Hematopoietic multipotent progenitor cell treated with erythropoietin and hydrocortisone succinate and interleukin-3 and kit ligand, for 4 days (in vitro differentiated cells): Measurements from ENCODE around the gene ADAMTS17.
"Not testable (repeated sequence)": the region's sequence is repeated elsewhere in the genome, so short reads cannot be mapped to it uniquely, and the experiment has no call there.

Experiments used
- DNase-seq: peaks from one replicate; pipeline ENCODE4 v3.0.0-alpha.2; 2015

ADAMTS17 gene

DNA sequence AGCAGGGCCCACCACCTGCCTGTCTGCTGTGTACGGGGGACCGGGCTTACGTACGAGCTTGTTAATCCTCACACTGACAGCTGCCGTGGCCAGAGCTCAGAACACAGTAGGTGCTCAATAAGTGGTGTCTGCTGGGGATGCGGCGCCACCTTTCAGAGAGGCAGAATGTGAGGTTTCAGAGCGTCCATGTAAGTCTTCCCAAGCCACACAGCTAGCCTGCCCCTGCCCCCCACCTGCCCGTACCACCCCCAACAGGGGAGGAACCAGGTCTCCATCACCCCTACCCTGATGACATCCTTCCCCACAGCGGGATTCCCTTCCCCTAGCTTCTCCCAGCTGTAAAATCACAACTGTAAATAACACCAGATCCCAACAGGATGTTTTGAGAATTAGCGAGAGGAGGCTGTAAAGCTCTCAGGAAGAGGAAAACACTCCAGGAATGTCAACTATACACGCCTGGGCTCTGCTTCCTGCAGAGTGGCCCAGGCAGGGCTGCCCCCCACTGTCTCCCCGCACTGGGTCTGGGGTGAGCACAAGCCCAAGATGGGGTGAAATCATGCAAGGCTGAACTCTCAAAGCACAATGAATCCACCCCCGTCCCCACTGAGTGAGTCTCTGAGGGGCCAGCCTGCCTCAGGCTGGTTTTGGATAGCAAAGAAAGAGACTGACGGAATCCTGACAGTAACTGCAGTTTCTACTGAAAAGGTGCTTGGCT, 358.4 kb downstream of the ADAMTS17 start:
- no peak for DNase-seq

DNA sequence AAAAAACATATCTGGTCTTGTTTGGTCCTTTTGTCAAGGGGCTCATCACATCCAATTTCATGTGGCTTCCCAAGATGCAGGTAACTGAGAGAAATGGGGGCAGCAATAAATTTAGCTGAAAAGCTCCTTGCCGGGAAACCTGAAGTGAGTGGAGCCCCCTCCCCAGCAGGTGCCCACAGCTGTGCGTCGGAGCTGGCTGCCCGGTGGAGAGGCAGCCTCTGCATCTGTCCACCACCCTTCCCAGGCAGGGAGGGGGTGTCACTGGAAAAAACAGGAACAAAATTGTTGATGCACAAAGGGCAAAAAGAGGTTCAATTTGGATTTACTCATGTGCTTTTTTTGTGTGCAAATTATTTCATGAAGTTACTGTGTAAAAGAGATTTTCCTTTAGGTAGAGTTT, 359.1 kb downstream of the ADAMTS17 start:
- no peak for DNase-seq

DNA sequence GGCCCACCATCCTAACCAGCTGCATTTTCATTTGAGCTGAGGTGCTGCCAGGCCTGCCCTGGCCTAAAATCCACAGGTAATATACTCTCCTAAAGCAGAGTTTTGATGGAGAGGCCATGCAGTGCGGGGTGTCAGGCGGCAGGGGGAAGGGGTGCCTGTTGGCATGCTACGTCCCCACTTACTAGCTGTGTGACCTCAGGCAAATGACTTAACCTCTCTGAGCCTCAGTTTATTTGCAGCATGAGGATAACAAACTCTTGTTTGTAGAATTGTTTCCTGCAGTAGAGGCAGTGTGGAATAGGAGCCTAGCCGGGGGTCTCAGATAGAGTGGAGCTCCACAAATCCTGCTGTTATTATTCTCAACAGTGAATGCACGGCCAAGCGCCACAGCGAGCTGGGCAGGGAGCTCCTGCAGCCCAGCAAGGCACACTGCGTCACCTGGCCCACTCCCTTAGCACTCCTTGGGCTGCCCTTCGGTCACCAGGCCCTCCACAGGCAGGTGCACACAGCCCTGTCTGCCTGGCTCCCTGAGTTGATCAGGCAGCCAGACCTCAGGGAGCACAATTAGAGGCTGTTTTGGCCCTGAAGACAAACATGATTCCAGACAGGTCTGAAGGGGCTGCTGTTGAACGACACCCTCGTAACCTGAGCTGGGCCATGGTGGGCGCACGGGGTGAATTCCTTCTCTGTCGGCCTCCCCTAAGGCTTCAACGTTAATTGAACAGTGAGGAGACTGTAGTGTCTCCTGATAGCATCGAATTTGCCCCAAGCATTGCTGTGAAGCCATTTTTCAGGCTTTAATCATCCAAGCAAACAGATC, 359.7 kb downstream of the ADAMTS17 start:
- no peak for DNase-seq

DNA sequence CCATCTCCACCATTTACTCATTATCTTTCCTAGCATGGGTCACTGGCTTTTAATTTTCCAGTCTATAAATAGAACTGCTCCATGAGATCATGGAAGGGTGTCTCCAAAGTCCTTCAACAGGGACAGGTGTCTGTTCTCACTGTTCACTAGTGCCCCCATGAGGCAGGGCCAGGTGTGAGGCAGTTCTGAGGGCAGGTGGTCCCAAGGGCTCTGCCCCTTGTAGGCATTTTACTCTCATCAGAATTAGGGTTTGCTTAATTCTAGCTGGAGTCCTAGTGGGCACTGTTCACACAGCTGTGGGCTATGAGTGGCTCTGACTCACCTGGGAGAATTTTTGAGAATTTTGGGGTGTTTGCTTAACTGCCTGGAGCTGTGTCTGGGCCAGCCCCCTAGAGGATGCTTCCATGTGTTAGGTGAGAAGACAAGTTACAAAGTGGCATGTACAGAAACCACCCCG, 360.6 kb downstream of the ADAMTS17 start:
- no peak for DNase-seq

DNA sequence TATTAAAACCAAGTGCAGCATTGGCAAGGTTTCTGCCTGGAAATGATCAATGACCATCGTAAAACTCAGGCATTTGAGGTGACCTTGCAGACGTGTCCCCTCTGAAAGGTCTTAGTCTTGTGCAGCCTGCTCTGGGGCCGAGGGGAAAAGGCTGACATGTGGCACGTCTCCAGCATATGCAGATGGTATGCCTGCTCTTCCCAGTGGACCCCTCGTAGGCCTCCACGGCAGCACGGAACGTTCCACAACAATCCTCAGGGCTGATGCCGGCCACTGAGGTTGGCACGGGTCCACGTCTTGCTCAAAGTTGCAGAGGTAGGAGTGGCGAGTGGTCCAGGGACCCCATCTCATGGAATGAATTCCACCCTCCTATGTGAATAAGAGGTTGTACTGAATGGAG, 361.0 kb downstream of the ADAMTS17 start:
- no peak for DNase-seq

DNA sequence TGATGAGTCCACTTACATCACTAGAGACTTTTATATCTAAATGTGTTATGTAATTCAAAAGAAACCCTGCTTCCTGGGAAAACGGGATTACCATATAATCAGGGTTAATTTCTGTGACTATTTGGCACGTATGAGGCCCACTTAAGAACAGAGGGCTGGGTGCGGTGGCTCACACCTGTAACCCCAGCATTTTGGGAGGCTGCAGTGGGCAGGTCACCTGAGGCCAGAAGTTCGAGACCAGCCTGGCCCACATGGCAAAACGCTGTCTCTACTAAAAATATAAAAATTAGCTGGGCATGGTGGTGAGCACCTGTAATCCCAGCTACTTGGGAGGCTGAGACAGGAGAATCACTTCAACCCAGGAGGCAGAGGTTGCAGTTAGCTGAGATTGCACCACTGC, 361.9 kb downstream of the ADAMTS17 start:
- DNase-seq: not testable (repeated sequence)

DNA sequence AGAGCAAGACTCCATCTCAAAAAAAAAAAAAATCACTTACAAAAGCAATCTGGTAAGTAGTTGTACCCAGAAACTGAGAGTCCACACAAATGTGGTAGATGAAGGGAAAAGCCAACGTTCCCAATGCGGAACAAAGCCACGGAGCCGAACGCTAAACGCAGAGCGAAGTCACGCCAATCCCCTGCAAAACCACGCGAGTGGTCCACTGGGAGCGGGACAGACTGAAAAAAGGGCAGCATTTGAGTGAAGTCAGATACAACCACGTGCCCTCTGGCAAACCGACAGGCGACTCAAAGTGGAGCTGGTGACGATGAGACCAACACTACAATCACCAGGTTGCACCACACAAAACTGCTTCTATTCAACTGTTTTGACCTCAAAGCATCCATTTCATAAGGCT, 362.4 kb downstream of the ADAMTS17 start:
- no peak for DNase-seq

DNA sequence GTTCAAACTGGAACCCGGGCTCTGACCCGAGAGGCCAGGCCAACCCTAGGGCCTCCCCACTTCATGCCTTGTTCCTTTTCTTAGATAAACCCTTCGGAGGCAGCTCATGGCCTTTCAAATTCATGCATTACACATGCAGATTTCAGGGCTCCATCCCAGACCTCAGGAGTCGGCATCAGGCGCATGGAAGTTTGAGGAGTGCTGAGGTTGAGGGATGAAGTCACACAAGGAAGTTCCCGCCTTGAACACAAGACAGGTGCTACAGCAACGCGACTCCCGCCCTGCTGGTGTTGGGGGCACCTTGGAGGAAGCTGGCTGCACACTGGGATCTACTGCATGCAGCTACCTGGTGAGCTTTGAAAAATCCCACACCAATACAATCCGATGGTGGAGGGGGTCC, 363.3 kb downstream of the ADAMTS17 start:
- DNase-seq: no peak

DNA sequence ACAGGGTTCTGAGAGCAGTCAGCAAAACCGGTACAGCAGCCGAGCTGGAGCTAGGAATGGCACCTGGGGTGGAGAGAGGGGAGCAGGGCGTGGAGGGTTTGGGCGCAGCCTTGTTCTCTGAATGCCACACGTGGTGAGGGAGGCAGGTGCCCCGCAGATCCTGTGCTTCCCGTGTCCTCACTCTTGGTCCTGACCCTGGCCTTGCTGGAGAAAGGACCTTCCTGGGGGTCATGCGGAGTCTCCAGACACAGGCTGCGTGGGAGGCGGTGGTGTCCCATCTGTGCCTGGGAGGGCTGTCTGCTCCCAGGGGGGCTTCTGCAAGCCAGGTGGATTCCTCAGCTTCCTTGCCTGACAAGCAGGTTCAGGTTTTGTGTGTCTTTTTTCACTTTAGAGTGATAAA, 363.8 kb downstream of the ADAMTS17 start:
- DNase-seq: no peak

DNA sequence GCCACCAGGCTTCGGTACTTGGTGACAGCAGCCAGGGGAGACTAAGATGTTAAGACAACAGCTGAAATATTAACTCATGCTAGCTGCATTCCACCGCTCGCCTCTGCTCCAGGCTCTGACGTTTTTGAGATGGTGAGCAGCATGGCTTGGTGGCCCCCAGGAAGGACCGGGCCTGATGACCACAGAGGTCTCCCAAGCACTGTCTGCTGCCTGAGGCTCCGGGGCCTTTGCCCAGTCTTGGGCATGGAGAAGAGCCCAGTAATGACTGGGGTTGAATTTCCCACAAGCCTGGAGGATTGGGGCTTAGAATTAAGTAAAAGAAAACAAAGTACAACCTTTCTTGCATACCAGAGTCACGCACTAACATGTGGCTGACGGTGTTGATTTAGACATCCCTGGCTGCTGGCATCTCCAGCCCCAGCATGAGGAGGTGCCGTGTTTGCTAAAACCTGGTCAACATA, 364.9 kb downstream of the ADAMTS17 start:
- DNase-seq: peak; percentile 26

DNA sequence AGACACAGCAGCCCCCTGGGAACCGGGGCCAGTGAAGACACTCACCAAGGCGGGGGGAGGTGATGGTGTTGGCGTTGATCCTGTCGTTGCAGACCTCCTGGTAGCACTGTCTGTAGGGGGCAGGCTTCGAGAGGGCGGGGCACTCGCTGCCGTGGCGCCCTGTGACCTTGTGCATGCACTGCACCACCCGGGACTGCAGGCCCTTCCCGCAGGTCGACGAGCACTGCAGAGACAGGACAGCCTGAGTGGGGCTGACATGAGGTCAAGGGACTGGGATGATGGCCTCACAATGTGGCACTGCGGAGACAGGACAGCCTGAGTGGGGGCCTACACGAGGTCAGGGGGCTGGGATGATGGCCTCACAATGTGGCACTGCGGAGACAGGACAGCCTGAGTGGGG, 365.8 kb downstream of the ADAMTS17 start:
- DNase-seq: no peak

DNA sequence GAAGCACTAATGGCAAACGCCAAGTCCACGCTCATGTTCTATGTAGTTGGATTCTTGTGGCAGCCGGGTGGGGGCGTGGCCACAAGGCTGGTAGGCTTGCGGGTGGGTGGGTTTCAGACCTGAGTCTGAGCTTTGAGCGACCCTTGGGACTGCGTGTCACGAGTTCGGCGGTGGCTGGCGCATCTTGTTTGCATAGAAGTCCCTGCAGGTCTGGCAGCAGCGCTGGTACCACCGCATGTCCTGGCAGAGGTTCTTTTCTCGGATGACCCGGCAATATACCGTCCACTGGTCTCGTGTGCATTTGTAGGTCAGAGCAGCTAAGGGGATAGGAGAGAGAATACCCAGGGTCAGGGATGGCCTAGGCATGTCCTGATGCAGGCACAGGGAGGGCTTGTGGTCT, 367.5 kb downstream of the ADAMTS17 start:
- no peak for DNase-seq

DNA sequence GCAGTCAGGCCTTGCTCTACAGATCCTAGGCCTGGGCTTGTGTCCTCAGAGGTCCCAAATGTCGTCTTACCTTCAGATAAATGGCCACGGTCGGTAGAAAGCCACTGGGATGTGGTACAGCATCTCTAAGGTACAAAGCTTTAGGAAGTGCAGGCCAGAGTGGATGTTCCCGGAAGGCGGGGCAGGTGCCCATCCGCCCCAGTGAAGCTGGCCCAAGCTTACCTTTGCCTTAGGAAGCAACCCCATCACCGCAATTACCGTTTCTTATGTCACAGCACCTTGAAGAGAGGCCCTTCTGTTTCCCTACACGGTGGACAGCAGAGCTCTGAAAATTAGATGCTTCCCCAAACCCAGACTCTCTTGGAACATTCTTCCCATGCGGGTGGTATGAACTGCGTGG, 368.4 kb downstream of the ADAMTS17 start:
- DNase-seq: no peak

DNA sequence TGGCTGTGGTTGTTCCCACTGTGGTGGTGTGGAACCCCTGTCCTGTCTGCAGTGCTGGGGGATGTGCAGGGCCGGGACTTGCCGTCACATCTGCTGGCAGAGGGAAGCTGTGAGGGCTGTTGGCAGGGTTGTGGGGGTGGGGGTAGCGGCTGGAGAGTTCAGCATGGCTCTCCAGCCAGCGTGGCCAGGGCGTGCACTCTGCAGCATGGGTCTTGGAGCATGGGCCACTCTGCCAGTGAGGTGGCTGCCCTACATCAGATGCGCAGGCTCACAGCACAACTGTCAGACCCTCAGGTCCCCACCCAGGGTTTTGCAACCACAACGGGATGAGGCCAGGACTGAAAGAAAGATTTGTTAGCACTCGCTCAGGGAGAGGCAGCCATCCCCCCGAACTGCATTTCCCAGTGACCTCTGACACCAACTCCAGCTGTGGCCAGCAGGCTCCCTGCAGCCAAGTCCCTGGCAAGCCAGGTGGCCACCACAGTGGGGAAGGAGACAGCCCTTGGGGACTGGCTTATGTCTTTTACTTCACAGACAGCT, 370.8 kb downstream of the ADAMTS17 start:
- no peak for DNase-seq

DNA sequence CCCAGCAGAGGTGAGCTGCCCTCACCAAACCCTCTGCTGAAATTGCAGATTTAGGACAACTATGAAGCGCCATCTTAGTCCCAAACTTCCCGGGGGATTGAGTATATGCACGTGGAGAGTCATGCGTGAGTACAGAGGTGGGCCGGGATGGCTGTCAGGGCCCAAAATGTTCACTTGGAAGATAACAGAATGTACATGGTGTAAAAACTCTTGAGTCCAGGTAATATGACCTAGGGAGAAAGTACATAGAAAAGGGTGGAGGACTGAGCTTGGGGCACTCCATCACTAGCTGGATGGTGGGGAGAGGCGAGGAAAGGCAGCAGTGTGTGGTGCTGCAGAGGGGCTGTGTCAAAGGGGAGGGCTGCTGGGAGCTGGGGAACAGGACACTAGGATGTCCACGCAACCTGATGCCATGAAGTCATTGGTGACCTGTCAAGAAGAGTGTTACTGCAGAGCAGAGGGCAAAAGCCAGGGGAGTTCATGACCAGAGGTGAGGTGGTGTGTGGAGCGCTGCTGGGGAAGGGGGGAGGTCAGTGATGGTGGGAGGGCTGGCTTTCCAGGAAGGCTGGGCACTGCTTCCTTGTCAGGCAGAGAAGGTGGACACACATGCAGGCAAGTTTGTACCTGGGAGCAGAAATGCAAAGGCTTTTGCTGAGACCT, 372.4 kb downstream of the ADAMTS17 start:
- DNase-seq: no peak

DNA sequence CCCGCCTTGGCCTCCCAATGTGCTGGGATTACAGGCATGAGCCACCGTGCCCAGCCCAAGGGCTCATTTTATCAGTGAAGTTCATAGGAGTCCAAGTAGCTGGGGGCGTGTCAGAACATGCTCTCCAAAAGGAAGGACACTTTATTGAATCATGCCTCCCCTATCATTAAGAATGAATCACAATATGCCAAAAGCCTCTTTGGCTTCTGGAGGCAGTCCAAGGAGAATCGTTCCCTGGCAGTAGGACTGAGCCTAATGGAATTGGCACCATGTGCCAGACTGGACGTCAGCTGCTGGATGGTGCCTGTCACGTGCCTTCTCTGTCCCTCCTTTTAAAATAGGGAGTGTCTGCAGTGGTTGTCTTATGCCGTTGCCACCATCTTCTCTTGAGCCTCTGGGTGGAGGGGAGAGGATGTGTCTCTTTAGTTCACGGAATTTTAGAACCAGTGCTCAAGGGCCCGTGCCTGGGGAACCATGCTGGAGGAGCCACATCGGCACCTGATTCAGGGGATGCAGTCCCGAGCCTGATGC, 373.9 kb downstream of the ADAMTS17 start:
- DNase-seq: no peak

DNA sequence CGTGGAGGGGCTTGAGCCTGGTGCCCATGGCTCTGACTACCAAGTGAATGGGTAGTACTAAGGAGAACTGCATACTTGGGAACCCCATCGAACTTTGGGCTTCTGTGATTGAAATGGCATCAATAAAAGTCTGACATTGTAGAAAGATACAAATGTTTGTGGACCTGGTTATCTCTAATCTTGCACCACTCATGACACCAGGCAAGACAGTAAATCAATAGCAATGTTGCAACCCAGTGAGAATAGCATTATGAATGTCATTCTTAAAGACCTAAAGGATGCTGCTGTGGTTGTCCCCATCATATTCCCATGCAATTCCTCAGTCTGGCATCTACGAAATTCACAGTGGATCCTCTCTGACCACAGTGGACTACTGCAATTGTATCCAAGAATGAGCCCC, 375.0 kb downstream of the ADAMTS17 start:
- no peak for DNase-seq

DNA sequence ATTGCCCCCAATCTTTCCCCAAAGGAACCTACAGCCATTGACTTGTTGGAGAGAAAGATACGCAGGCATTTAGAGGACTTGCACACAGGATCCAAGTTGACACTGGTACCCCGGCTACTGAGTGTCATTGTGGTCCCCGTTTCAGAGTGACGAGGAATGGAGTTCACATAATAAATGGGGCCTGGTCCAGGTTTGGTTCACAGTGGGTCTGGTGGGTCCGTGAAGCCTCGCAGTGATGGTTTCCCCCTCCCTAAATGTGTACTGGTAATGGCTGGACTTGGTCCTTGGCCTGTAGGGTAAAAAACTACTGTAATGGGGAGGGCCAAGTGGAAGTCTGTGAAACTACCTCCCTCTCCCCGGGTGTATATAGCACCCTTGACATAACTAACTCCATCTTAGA, 376.4 kb downstream of the ADAMTS17 start:
- DNase-seq: no peak

DNA sequence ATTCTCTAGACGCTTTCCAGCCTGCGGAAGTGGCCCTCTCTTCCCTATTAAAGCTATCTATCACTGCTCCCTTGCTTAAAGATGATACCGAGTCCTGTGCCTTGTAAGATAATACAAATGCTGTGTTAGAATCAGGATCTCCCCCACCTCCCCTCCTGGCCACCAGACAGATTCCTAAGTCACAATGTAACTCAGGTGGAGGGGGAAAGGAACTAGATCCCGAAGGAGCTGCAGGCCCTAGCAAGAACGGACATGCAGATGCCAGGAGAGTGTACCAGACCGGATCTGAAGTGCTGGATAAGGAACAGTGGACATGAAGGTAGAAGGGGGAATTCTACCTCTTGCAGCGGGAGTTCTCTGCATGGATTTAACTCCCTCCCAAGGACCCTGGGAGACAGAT, 377.8 kb downstream of the ADAMTS17 start:
- no peak for DNase-seq

DNA sequence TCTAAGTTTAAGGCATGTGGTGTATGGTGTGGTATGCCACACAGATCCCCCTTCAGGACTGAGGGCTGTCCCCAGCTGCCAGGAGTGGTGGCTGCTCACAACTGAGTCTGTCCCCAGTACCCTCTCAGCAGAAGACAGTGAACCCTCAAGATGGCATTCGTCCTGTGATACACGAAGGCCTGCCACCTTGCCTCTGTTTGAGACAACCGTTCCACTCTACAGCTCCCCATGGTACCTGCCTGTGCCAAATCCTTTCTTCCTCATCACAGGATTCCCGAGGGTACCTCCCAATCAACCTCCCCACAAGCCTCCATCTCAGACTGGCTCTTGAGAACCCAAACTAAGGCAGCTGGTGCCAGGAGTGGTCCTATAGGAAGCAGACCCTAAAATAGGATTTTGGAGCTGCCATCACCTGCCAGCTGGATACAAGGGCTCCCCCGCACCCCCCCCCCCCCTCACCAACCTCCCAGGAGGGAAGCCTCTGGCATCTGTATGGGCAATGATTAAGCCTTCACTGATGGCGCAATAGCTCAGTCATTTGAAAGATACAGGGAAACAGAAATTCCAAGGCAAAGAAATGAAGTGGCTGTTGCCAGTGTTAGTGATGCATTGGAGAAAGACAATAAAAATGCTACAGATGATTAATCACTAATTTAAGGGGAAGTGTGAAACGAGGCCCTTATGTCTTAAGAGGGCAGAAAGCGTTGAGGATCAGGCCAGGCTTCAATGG, 378.5 kb downstream of the ADAMTS17 start:
- no peak for DNase-seq

DNA sequence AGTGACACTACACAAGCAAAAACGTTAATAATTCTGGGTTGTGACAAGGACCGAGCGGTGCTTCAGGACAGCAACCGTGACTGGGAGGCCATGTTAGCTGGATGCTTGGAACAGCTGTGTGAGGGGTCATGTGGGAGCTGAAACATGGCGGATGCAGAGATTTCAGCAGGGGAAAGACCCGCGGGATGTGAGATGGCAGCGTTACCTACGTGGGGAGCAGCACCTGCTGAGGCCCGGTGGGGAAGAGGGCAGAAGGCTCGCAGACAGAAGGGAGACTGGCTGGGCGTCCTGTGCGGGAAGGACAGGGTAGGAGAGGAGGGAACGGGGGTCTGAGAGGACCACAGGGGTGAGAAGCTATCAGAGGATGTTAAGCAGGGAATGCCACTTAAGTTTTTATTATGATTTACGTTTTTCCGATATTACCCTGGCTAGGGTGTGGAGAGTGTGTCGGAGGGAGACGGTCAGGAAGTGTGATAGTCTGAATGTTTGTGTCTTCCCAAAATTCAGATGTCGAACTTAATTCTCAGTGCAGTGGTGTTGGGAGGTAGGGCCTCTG, 379.7 kb downstream of the ADAMTS17 start:
- no peak for DNase-seq

DNA sequence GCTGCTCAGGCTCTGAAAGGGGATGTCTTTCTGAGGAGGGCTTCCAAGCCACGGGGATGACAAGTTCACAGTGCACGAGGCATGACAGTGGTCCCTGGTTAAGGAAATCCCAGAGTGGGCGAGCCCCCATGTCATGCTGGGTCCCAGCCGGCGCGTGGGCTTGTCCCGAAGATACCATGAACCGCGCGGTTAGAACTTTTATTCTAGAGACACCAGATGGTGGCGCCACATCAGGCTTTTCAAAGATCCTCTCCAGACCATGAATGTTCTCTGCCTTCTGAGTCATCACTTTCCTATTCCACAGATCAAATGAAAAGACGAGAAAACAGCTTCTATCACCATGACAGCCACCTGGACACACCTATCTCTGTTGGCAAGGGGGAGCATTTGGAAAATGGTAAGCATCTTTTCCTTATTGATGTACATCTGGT, 380.7 kb downstream of the ADAMTS17 start:
- no peak for DNase-seq
